Measurements from ENCODE around the gene PANK2.
"Not testable (repeated sequence)": the region's sequence is repeated elsewhere in the genome, so short reads cannot be mapped to it uniquely, and the experiment has no call there.

Gene PANK2

GRCh38 chr20:3871550-3872265, 17.5 kb upstream of the PANK2 start:
- no peak for DNase-seq

DNA sequence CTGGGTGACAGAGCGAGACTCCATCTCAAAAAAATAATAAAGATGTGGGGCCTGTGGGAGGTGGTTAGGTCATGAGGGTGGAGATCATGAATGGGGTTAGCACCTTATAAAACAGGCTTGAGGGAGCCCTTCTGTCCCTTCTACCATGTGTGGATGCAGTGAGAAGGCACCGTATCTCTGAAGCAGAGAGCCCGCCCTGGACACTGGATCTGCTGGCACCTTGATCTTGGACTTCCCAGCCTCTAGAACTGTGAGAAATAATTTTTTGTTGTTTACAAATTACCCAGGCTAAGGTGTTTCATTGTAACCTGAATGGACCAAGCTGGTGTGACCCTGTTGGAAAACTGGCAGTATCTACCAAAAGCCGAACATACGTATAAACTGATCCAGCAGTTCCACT, 15.7 kb upstream of the PANK2 start:
- DNase-seq: no peak

GRCh38 chr20:3874194-3874844, 14.9 kb upstream of the PANK2 start:
- no peak for DNase-seq

DNA sequence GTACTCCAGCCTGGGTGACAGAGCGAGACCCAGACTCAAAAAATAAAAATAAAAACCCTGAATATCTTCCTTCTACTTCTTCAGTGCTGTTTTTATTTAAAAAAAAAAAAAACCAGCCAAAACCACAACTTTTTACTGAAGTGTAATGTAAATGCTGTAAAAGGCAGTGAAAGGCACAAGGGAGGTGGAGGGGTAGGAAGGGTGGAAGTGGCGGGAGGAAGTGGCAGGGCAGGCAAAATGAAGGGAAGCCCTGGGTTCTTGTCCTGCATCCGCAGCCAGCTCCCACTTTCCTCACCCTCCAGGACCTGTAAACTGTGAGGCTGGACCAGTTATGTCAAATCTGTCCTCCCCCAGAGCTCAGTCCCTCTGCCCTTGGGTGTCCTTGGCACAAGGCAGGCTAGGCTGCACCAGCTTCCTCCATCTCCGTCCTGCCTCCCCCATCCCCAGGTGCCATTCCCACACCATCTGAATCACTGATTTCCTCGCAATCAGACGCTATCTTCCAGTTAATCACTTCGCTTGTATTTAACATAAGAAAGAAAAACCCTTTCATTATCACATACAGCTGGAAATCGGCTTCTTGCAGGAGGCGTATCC, 13.7 kb upstream of the PANK2 start:
- DNase-seq: no peak

DNA sequence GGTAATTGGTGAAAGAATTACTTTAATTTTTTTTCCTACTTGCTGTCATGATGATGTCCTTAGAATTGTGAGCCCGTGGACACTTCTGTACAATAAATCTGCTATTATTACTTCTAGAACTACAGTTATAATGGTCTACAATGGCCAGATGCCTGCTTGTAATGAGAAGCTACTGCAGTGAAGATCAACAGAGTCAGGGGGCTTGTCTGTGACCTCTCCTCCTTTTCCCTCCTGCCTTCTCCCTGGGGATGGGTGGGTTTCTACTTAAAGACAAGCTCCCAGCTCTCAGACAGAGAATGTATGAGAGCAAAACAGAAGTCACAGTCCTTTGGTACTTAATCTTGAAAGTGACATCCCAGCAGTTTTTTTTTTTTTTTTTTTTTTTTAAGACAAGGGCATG, 13.2 kb upstream of the PANK2 start:
- DNase-seq: no peak

GRCh38 chr20:3876676-3877075, 12.5 kb upstream of the PANK2 start:
- no peak for DNase-seq

- DNase-seq: not testable (repeated sequence)
These were observed 10.3 kb upstream of the PANK2 start for GRCh38 chr20:3878921-3879274.

- DNase-seq: no peak
These were observed 3.5 kb upstream of the PANK2 start for GRCh38 chr20:3885715-3886114.

DNA sequence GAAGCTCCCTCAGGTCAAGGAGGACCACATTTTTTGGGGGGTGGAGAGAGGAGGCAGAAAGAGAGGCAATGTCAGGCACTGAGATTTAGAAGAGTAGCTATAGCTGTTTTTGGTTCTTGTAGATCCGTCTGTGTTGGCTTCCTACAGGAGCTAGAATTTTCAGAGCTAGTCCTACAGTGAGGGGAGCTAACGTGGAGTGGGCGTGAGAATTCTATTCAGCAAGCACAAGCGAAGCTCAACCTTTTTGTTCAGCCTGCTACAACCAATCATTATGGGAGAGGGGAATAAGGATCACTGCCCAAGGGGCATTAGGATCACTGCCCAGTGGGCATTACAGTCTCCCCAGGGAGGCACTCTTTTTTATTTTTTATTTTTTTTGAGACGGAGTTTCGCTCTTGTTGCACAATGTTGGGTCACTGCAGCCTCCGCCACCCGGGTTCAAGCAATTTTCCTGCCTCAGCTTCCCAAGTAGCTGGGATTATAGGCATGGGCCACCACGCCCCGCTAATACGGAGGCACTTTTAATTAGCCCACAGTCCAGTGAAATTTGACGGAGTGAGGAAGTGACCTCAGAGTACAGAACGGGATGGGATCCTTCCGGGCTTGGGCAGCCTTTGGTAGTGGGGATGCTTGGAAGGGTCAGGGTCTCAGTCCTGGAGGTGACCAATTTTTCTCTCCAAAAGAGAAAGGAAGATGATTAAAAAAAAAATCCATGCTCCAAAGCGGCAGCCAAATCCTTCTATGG, 1.1 kb upstream of the PANK2 start:
- DNase-seq: no peak

DNA sequence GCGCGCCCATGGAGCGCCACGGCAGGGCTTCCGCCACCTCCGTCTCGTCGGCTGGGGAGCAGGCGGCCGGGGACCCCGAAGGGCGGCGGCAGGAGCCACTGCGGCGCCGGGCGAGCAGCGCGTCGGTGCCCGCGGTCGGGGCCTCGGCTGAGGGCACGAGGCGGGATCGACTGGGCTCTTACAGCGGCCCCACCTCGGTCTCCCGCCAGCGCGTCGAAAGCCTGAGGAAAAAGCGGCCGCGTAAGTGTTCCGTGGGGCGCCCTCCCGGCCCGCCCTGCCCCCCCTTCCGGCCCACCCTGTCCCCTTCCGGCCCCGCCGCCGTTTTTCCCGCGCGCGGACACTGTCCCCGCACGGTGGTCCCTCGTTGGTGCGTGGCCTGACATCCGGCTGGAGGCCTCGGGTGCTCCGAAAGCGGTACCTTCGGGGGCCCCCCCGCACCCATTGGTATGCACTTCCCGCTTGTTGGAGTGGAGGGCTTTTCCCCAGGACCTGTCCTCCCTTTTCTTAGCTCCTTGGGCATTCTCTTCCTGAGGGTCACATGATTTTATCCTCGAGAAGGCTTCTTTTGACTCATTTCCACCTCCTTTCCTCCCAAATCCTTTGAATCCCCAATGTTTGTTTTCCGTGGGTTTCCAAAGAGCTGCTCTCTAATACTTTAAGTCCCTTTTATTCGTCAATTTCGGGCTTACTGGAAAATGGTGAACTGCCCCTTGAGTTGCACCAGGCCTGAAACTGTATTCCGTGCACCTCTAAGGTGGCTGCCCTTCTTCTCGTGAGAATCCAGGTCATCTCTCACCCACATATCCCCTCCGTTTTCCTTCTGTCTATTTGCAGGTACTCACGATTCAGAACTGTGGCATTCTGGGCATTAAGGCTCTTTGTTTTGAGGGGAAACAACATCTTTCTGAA, 556 bp downstream of the PANK2 start:
- DNase-seq: no peak

GRCh38 chr20:3890398-3890751, 1.2 kb downstream of the PANK2 start:
- DNase-seq: no peak

DNA sequence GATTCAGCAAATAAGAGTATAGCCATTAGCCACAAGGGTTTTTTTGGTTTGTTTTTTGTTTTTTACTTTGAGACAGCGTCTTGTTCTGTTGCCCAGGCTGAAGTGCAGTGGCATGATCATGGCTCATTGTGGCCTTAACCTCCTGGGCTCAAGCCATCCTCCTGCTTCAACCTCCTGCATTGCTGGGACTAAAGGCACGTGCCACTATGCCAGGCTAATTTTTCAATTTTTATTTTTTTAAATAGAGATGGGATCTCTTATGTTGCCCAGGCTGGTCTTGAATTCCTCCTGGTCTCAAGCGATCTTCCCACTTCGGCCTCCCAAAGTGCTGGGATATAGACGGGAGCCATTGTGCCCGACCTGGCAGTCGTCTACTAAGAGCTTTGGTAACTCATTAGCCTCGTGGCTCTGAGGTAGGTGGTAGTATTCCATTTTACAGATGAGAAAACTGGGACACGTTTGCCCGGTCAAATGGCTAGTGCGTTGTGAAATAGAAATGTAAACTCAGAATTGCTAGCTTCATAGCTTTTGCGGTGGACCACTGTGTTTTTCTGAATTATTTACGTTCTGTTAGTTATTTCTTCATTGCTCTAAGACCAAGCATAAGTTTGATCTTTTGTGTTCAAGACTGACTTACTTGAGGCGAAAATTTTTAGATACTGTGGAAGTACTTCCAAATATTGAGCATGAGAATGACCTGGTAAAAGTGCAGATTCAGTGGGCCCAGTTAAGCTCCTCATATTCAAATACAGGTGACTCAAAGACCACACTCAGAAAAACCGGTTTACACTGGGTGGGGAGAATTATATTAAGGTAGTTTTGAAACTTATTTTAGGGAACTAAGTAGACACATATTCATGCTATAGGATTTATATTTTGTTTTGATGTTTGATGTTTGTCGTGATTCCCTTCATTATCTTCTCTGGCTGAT, 2.1 kb downstream of the PANK2 start:
- DNase-seq: no peak

DNA sequence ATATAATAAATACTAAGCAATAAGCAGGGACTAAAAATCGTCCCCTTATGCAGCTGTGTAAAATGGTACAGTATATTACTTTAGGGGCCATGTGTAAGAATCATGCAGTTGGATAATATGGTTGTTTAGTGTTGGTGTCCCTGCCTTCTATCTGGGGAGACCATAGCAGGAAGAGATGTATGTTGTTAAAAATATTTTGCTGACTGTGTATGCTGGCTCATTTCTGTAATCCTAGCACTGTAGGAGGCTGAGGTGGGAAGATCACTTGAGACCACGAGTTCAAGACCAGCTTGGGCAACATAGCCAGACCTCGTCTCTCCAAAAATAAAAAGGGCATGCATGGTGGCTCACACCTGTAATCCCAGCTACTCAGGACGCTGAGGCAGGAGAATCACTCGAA, 5.6 kb downstream of the PANK2 start:
- no peak for DNase-seq

GRCh38 chr20:3896302-3896701, 7.1 kb downstream of the PANK2 start:
- no peak for DNase-seq

GRCh38 chr20:3896853-3897583, 7.8 kb downstream of the PANK2 start:
- DNase-seq: no peak

GRCh38 chr20:3898181-3898580, 9.0 kb downstream of the PANK2 start:
- DNase-seq: not testable (repeated sequence)

GRCh38 chr20:3898639-3899038, 9.5 kb downstream of the PANK2 start:
- DNase-seq: no peak

GRCh38 chr20:3900187-3900604, 11.0 kb downstream of the PANK2 start:
- DNase-seq: no peak

DNA sequence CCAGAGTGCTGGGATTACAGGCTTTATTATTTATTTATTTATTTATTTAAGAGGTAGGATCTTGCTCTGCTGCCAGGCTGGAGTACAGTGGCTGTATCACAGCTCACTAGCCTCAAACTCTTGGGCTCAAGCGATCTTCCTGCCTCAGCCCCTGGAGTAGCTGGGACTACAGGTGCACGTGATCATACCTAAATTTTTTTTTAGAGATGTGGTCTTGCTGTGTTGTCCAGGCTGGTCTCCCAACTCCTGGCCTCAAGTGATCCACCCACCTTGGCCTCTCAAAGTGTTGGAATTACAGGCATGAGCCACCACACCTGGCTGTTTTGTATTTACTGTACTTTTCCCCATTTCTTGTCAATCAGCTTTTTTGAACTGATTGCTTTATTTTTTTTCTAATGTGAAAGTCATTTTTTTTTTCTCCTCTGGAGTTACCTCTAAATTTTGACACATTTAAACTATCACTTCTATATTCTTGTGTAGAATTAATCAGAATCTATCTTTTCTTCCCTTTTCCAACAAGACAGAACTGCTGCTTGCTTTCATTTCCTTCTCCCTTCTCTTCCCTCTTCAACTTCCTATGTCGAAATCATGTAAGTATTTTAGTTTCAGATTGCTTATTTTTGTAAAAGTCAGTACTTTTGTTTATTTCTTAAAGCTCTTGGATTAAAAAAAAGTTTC, 12.0 kb downstream of the PANK2 start:
- no peak for DNase-seq

All from activated effector memory CD4-positive, alpha-beta T cell treated with Interleukin-2 at 50 U/mL for 16 hours (primary cell).